NCI-H748 treated with DMSO at 0.1 percent for 48 hours (cell line): ENCODE results near the gene STK36.

ENCODE experiments used
- DNase-seq: peaks from one replicate; lab custom pipeline; 2025; lab: John Stamatoyannopoulos, UW

STK36 gene

GRCh38 chr2:218663901-218664300 is 8.0 kb upstream of the STK36 start:
- DNase-seq, result no peak

- no peak for DNase-seq
Observed at GRCh38 chr2:218664653-218665052, 7.2 kb upstream of the STK36 start.

- no peak for DNase-seq
Observed at GRCh38 chr2:218671097-218671653, 711 bp upstream of the STK36 start.

DNA sequence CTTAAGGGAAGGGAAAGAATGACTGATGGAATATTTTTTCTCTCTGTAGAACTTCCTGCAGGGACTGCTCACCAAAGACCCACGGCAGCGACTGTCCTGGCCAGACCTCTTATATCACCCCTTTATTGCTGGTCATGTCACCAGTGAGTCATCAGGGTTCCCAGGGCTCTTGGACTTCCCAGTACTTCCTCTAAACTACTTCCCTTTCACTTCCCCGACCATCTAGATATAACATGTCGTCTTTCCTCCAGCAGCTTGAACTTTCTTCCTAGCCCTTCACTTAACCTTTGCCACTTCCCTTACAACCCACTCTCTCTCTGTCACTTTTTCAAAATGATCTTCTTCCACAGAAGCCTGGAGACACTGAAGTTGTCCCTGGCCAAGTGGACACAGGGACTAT is 7.2 kb downstream of the STK36 start:
- no peak for DNase-seq

GRCh38 chr2:218680061-218680460 is 8.2 kb downstream of the STK36 start:
- no peak for DNase-seq

DNA sequence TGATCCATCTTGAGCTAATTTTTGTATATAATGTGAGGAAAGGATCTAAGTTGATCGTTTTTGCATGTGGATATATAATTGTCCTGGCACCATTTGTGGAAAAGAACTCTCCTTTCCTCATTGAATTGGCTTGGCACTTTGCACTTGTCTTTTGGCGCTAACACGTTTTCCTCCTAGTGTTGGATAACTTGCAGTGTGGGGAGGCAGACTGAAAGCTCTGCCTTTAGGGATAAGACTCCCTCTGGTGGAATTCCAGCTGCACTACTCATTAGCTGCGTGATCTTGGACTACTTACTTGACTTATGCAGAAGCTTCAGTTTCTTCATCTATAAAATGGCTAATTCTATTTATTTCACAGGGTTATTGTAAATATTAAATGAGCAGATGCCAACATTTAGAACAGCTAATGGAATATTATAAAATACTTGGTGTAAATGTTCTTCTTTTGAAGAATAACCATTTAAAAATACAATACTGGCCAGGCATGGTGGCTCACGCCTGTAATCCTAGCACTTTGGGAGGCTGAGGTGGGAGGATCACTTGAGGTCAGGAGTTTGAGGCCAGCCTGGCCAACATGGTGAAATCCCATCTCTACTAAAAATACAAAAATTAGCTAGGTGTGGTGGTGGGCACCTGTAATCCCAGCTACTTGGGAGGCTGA is 15.6 kb downstream of the STK36 start:
- peak; percentile 8 for DNase-seq

DNA sequence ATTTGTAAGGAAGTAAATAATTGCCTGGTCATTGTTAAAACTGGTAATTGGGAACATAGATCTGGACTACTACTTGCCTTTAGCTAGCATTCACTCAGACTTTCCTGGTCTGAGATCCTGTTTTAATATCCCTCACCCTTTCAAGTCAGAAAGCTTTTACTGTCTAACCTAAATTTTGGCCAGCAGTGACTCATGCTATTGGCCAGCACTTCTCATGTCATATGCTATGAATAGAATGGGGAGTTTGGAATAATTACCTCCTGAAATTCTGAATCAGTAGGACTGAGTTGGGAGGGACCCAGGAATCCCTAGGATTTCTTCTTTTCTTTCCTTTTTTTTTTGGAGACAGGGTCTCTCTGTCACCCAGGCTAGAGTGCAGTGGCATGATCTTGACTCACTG is 19.3 kb downstream of the STK36 start:
- DNase-seq, result no peak

- DNase-seq, result no peak
Observed at GRCh38 chr2:218694405-218695145, 22.7 kb downstream of the STK36 start.

GRCh38 chr2:218698885-218699284 is 27.0 kb downstream of the STK36 start:
- no peak for DNase-seq

DNA sequence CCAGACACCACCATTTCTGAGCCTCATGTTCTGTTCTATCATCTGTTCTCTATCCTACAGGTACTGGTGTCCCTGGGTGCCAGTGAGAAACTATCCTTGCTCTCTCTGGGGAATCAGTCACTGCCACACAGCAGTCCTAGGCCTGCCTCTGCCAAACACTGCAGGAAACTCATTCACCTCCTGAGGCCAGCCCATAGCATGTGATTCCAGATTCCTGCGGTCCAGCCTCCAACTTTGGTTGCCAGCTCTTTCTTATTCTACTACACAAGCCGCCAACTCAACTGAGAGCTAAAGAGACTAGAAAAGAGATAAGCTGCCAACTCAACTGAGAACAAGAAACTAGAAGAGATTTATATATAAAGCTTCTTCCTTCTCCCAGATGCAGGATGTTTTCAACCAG is 29.9 kb downstream of the STK36 start:
- no peak for DNase-seq

DNA sequence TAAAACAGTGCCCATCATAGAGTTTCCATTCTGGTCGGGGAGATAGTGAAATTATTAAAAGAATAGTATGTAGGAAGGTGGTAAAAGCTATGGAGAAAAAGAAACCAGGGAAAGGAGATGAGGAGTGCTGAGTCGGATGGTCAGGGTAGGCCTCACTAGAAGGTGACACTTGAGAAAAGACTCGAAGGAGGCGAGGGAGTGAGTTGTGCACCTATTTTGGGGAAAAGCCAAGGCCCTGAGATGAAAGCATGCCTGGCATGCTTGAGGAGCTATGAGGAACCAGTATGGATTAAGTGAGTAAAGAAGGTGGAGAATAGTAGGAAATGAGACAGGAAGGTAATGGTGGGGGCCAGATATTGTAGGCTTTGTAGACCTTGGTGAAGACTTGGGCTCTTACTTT is 31.5 kb downstream of the STK36 start:
- DNase-seq, result no peak

- DNase-seq, result no peak
Observed at GRCh38 chr2:218708086-218708485, 36.2 kb downstream of the STK36 start.

GRCh38 chr2:218709908-218710307 is 38.0 kb downstream of the STK36 start:
- DNase-seq, result no peak

GRCh38 chr2:218710334-218710686 is 38.4 kb downstream of the STK36 start:
- no peak for DNase-seq

- peak; percentile 86 for DNase-seq
Observed at GRCh38 chr2:218710687-218711549, 39.0 kb downstream of the STK36 start, which contains the start of gene TTLL4. Gene TTLL4 (plus strand): TSS chr2:218710835. CDS start chr2:218737677, 26,842 bp downstream.

- peak; percentile 20 for DNase-seq
Observed at GRCh38 chr2:218711550-218711929, 39.7 kb downstream of the STK36 start.

- DNase-seq, result no peak
Observed at GRCh38 chr2:218713922-218714321, 42.0 kb downstream of the STK36 start.

DNA sequence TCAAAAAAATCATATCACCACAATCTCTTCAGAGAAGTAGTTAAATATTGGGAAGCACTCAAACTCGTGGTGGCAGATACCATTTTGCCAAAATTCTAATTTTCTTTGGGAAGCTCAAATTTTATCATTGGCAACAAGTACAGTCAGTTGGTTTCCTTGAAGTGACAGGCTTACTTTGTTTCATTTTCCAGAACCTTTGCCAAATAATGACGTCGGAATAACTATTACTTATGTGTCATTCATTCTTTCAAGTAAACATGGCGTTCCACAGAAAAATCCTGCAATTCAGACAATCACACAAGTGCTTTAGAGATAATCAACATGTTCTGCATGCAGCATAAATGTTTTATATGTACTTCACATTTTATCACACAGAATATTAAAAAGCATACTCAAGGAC is 44.2 kb downstream of the STK36 start:
- DNase-seq, result no peak

GRCh38 chr2:218717262-218717661 is 45.4 kb downstream of the STK36 start:
- no peak for DNase-seq

DNA sequence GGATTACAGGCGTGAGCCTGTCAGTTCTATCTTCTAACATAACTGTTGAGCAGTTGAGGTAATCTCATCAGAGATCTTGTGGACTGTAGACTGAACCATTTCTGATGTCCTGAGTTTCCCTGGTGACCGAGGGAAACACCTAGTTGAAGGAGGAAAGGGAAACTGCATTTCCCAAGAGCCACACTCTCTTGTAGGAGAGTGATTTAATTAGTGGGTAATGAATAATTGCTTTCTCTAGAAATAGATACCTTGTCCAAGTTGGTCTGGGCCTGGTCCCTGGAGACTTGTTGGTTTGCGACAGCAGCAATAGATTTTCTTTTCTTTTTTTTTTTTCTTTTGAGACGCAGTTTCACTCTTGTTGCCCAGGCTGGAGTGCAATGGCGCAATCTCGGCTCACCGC is 46.2 kb downstream of the STK36 start:
- DNase-seq, result no peak

DNA sequence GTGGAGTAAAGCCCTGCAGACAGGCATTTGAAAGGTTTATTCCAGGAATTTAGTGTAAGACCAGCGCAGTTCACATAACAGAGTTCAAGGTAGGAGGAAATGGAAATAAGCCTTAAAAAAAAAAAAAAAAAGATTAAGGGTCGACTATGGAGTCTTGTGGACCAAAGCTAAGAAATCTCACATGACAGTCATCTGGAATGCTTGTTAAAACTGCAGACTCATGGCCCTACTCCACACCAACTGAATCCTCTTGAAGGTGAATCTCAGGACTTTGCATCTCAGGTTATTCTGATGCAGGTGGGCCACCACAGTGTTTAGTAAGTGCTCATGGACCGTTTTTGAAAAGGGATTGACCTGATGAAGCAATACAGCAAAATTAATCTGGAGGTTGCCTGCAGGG is 47.6 kb downstream of the STK36 start:
- no peak for DNase-seq
